Measurements from ENCODE around the gene NXN. TPM values are rescaled to one million over a fixed set of nuclear protein-coding genes. Genes with fewer than 3 reads are reported as not detected.

Gene NXN
- total RNA-seq, 6 donors from 2014 or later: 32.4 to 63.1 (median 52.2) TPM

DNA sequence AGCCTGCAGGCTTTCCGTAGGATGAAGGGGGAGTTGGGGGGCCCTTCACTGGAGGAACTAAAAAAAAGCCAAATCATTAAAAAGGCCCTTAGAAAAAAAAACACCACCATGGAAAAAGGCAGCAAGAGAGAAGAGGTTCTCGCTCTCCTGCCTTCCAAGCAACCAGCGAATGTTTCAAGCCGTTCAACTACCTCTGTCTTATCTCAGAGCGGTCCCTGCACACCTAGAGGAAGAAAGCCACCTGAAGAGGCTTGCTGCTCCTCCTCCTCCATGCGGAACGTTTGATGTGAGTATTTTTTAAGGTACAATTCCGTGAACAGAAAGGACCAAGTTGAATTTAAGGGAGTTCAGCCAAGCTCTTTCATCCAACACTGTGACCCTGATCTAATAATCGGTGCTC lies 9.2 kb downstream of the NXN start:
- TF ChIP-seq EP300 (IDR thresholded peaks at IDR 0.05) (no peak), POLR2A (IDR thresholded peaks at IDR 0.05) (no peak), POLR2AphosphoS5 (IDR thresholded peaks at IDR 0.05) (no peak)
- Histone ChIP-seq H3K4me3 (peak overlapping the region in 3 of 4 donors; percentile 2 to 14 (median 12)), H3K9me3 (no peaks in the 10 kb centered on the region), H3K4me1 (peaks cover 0 to 18% (median 3%) of the 10 kb centered on the region in 4 donors), H3K27me3 (no peaks in the 10 kb centered on the region), H3K27ac (peak overlapping the region in 2 of 4 donors; percentile 35 to 43), H3K36me3 (no peaks in the 10 kb centered on the region)
- WGBS, 2 donors: 62 to 69% methylated on average over 9 of the region's 9 CpGs
- ATAC-seq (ENCODE audit: low FRiP score in 2 of 2) (no peak), DNase-seq (no peak)

DNA sequence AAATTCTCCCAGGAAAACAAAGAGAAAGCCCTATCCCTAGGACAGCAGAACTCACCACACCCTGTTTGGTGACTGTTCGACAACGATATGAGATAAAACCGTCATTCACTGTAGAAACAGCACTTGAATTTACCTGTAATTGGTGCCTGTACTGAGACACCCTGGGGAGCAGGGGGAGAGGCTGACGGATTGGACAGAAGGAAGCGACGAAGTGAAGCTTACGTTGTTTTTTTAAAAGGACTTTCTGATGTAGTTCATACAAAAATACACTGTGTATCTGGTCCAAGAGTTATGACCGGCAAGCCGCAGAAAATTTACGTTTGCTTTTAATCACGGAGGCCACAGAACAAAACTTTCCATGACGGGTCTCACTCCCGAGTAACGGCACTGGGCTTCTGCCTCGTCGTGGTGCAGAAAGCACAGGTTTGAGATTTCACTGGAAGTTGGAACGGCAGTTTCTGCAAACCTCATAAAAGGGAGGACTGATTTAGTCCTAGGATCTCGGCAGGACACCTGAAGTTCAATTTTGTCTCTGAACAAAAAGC lies 9.7 kb downstream of the NXN start:
- no peaks in the 10 kb centered on the region for H3K27me3 ChIP-seq
- TF ChIP-seq POLR2AphosphoS5 (IDR thresholded peaks at IDR 0.05) (no peak), POLR2A (IDR thresholded peaks at IDR 0.05) (no peak), EP300 (IDR thresholded peaks at IDR 0.05) (no peak)
- TF ChIP-seq, protein P1, sequence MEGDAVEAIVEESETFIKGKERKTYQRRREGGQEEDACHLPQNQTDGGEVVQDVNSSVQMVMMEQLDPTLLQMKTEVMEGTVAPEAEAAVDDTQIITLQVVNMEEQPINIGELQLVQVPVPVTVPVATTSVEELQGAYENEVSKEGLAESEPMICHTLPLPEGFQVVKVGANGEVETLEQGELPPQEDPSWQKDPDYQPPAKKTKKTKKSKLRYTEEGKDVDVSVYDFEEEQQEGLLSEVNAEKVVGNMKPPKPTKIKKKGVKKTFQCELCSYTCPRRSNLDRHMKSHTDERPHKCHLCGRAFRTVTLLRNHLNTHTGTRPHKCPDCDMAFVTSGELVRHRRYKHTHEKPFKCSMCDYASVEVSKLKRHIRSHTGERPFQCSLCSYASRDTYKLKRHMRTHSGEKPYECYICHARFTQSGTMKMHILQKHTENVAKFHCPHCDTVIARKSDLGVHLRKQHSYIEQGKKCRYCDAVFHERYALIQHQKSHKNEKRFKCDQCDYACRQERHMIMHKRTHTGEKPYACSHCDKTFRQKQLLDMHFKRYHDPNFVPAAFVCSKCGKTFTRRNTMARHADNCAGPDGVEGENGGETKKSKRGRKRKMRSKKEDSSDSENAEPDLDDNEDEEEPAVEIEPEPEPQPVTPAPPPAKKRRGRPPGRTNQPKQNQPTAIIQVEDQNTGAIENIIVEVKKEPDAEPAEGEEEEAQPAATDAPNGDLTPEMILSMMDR (IDR thresholded peaks at IDR 0.05): no peak
- DNase-seq (no peak), ATAC-seq (ENCODE audit: low FRiP score in 2 of 2) (no peak)
- H3K9me3 ChIP-seq: no peaks in the 10 kb centered on the region
- H3K36me3 ChIP-seq: no peaks in the 10 kb centered on the region
- H3K4me1 ChIP-seq: peaks cover 0 to 14% (median 2%) of the 10 kb centered on the region in 4 donors
- WGBS, 2 donors: 51 to 59% methylated on average over 18 of the region's 18 CpGs
- peak overlapping the region in 3 of 4 donors; percentile 2 to 14 (median 12) for H3K4me3 ChIP-seq
- H3K27ac ChIP-seq: peak overlapping the region in 3 of 4 donors; percentile 35 to 43 (median 35)

DNA sequence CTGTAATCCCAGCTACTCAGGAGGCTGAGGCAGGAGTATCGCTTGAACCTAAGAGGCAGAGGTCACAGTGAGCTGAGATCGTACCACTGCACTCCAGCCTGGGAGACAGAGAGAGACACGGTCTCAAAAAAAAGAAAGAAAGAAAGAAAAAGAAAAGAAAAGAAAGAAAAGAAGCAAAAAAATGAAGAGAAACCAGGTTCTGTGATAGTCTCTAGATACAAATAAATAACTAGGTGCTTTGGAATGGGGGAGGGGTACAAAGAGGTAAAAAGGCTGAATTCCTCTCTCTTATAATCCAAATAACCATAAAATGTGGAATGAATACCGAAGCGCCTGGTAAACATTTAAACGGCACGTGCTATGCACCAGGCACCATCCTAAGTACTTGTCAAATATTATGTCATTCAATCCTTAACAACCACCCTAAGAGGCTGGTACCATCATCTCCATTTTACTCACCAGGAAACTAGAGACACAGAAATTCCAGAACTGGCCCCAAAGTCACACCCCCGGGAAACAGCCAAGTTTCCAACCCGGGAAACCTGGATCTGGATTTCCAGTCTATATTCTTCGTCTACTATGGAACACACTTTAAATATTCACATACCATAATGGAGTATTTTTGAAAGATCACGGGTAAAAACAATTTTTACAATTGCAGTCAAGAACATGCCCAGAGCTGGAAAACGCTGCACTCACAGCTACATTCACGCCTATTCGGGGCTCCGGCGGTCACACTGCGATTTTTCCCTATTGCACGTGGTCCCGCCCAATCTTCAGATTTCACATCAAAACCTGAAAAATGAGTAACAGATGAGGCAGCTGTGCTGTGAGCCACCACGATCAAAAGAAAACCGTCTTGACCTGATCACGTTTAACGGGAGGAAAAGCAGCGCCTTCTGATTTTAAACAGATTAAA lies 10.5 kb downstream of the NXN start:
- Histone ChIP-seq H3K27ac (peak overlapping the region in 3 of 4 donors; percentile 28 to 35 (median 35)), H3K27me3 (no peaks in the 10 kb centered on the region), H3K9me3 (no peaks in the 10 kb centered on the region), H3K4me3 (peak overlapping the region in 3 of 4 donors; percentile 2 to 14 (median 12)), H3K4me1 (peaks cover 0 to 12% (median 2%) of the 10 kb centered on the region in 4 donors), H3K36me3 (no peaks in the 10 kb centered on the region)
- TF ChIP-seq, protein P1 (IDR thresholded peaks at IDR 0.05): no peak
- TF ChIP-seq EP300 (IDR thresholded peaks at IDR 0.05): peak in 1 of 4 donors; percentile 14
- no peak for DNase-seq
- WGBS, 2 donors: 72 to 80% methylated on average over 24 of the region's 24 CpGs
- no peak for ATAC-seq (ENCODE audit: low FRiP score in 2 of 2)

DNA sequence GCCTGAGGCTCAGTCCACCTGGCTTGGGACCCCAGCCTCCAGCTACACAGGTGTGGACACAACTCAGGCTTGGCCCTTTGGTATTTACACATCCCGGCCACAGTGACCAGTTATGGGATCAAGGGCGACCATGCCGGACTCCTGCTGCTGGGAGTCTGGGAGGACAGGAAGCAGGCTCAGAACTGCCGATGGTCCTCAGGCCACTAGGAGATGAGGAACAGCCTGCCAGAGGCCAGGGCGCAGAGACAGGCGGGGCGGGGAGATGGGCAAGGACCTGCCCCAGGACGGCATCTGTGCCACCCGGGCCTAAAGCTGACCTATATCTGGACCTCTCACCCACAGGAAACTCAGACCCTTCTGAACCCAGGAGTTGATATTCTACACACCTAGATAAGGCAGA lies 12.5 kb downstream of the NXN start:
- Histone ChIP-seq H3K27me3 (no peaks in the 10 kb centered on the region), H3K4me1 (peaks cover 0 to 12% (median 2%) of the 10 kb centered on the region in 4 donors), H3K9me3 (no peaks in the 10 kb centered on the region), H3K4me3 (no peak overlapping the region), H3K36me3 (no peaks in the 10 kb centered on the region), H3K27ac (no peak overlapping the region)
- WGBS, 2 donors: 95 to 100% methylated on average over 5 to 9 of the region's 9 CpGs
- TF ChIP-seq POLR2AphosphoS5 (IDR thresholded peaks at IDR 0.05) (no peak), POLR2A (IDR thresholded peaks at IDR 0.05) (no peak), EP300 (IDR thresholded peaks at IDR 0.05) (no peak)
- TF ChIP-seq, protein P1 (IDR thresholded peaks at IDR 0.05): no peak
- ATAC-seq (ENCODE audit: low FRiP score in 2 of 2) (no peak), DNase-seq (no peak)

DNA sequence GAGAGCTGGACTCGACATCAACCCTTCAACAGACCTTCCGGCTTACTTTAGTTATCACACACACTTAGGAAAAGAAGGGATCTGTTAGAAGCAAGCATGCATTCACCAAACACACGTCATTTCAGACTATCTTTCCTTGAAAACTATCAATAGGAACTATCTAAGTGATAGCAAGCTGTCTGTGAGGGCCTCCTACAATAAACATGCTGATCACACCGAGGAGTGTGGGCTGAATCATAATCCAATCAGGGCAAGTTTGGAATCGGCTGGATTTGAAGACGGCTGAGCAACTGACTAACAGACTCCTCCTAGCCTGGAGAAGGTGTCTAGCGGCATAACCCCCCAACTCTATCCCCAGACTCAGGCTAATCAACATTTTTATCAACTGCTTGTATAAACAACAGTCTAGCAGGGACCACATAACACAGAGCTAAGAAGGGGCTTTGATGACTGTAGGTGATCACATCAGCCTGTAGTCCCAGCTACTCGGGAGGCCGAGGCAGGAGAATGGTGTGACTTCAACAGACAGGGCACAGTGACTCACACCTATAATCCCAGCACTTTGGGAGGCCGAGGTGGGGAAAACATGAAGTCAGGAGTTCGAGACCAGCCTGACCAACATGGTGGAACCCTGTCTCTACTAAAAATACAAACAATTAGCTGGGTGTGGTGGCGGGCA lies 14.1 kb downstream of the NXN start:
- Histone ChIP-seq H3K9me3 (no peaks in the 10 kb centered on the region), H3K27ac (no peak overlapping the region), H3K4me1 (peaks cover 0 to 12% (median 2%) of the 10 kb centered on the region in 4 donors), H3K4me3 (no peak overlapping the region), H3K27me3 (no peaks in the 10 kb centered on the region), H3K36me3 (no peaks in the 10 kb centered on the region)
- no peak for TF ChIP-seq EP300 (IDR thresholded peaks at IDR 0.05)
- TF ChIP-seq POLR2A (IDR thresholded peaks at IDR 0.05): no peak
- TF ChIP-seq POLR2AphosphoS5 (IDR thresholded peaks at IDR 0.05): no peak
- TF ChIP-seq, protein P1 (IDR thresholded peaks at IDR 0.05): no peak
- ATAC-seq (ENCODE audit: low FRiP score in 2 of 2): no peak
- no peak for DNase-seq
- 75 to 80% methylated on average over 12 of the region's 12 CpGs for WGBS, 2 donors

All from upper lobe of left lung (tissue), 6 donors.